Urothelium cell line (cell line): ENCODE results near the gene SYNE1.
"Not testable (repeated sequence)": the region's sequence is repeated elsewhere in the genome, so short reads cannot be mapped to it uniquely, and the experiment has no call there.

Source experiments
- DNase-seq: peaks from one replicate; pipeline ENCODE4 v3.0.0; 2011; ENCODE audit warnings: low spot score, mixed read lengths
- FAIRE-seq: peaks from 2 replicates; lab custom pipeline; 2011; peaks lifted over from hg19 to GRCh38; lab: Jason Lieb, UNC

Gene SYNE1

GRCh38 chr6:152154559-152155356 is 482.4 kb downstream of the SYNE1 start:
- no peak for FAIRE-seq

GRCh38 chr6:152151920-152152319 is 485.2 kb downstream of the SYNE1 start:
- FAIRE-seq (no peak), DNase-seq (no peak)

More at GRCh38 chr6:152154559-152155356, 482.4 kb downstream of the SYNE1 start:
- DNase-seq: no peak

- DNase-seq: no peak
- no peak for FAIRE-seq
Observed at GRCh38 chr6:152150196-152150595, 487.0 kb downstream of the SYNE1 start.

- no peak for DNase-seq
- FAIRE-seq: no peak
Observed at GRCh38 chr6:152148412-152148811, 488.8 kb downstream of the SYNE1 start.

- DNase-seq (no peak), FAIRE-seq (no peak)
Observed at GRCh38 chr6:152147269-152147668, 489.9 kb downstream of the SYNE1 start.

GRCh38 chr6:152146385-152146784 is 490.8 kb downstream of the SYNE1 start:
- FAIRE-seq (no peak), DNase-seq (peak; percentile 9)

- FAIRE-seq: no peak
Observed at GRCh38 chr6:152143359-152143758, 493.8 kb downstream of the SYNE1 start.

GRCh38 chr6:152142105-152142504 is 495.1 kb downstream of the SYNE1 start:
- no peak for DNase-seq
- no peak for FAIRE-seq

More at GRCh38 chr6:152143359-152143758, 493.8 kb downstream of the SYNE1 start:
- DNase-seq: no peak

GRCh38 chr6:152138344-152138743 is 498.8 kb downstream of the SYNE1 start:
- not testable (repeated sequence) for FAIRE-seq, DNase-seq

- DNase-seq: peak; percentile 14
- no peak for FAIRE-seq
Observed at GRCh38 chr6:152136449-152136825, 500.7 kb downstream of the SYNE1 start.

- FAIRE-seq: no peak
Observed at GRCh38 chr6:152135755-152136448, 501.3 kb downstream of the SYNE1 start.

GRCh38 chr6:152130441-152130840 is 506.7 kb downstream of the SYNE1 start:
- FAIRE-seq (no peak), DNase-seq (no peak)

More at GRCh38 chr6:152135755-152136448, 501.3 kb downstream of the SYNE1 start:
- DNase-seq: no peak

- DNase-seq (no peak), FAIRE-seq (no peak)
Observed at GRCh38 chr6:152129691-152130151, 507.4 kb downstream of the SYNE1 start.

- FAIRE-seq: no peak
- no peak for DNase-seq
Observed at GRCh38 chr6:152127432-152128165, 509.6 kb downstream of the SYNE1 start.

GRCh38 chr6:152124429-152125074 is 512.6 kb downstream of the SYNE1 start:
- DNase-seq (peak; percentile 44), FAIRE-seq (no peak)

GRCh38 chr6:152123076-152123475 is 514.1 kb downstream of the SYNE1 start:
- no peak for FAIRE-seq
- no peak for DNase-seq

GRCh38 chr6:152122434-152122833 is 514.7 kb downstream of the SYNE1 start:
- FAIRE-seq (no peak), DNase-seq (no peak)

- no peak for DNase-seq
- FAIRE-seq: no peak
Observed at GRCh38 chr6:152121910-152122309, 515.3 kb downstream of the SYNE1 start.

- no peak for FAIRE-seq
- DNase-seq: no peak
Observed at GRCh38 chr6:152119831-152120230, 517.3 kb downstream of the SYNE1 start.

- DNase-seq: no peak
- FAIRE-seq: no peak
Observed at GRCh38 chr6:152118678-152119077, 518.5 kb downstream of the SYNE1 start.

- no peak for FAIRE-seq
- no peak for DNase-seq
Observed at GRCh38 chr6:152118224-152118623, 518.9 kb downstream of the SYNE1 start.
